SK-N-SH (cell line): ENCODE results near the gene STRIP2. TPM values are rescaled to one million over a fixed set of nuclear protein-coding genes. Genes with fewer than 3 reads are reported as not detected.

ENCODE experiments used
- CTCF ChIA-PET: fragments of 300-600, 350-600 bp; formaldehyde crosslinking; extraction: SDS; loops from one replicate; lab custom pipeline; 2021; lab: Yijun Ruan, JAX
- POLR2A ChIA-PET: fragments of 350-600 bp; sonication (Branson Sonifier 250); formaldehyde crosslinking; extraction: SDS; loops from one replicate; lab custom pipeline; 2020; ENCODE audit warnings: antibody characterized with exemption, inconsistent platforms; lab: Yijun Ruan, JAX
- DNase-seq: peaks from one replicate; pipeline ENCODE4 v3.0.0; 2012
- H2AFZ ChIP-seq: fragments of 200-600 bp; sonication (generic); 2 replicates; pipeline ENCODE4 v1.8.1; 2016; ENCODE audit warnings: antibody characterized with exemption, mild to moderate bottlenecking, low read depth
- H3F3A ChIP-seq: fragments of 200-600 bp; sonication (generic); replicated peaks from 2 replicates; pipeline ENCODE3; 2016; ENCODE audit warnings: antibody characterized with exemption, mild to moderate bottlenecking; ENCODE audit not compliant: insufficient read depth
- H3K27ac ChIP-seq, 2 experiments: fragments of 200-500 bp in 1 of 2; fragments of 200-600 bp in 1 of 2; sonication (Bioruptor generic) in 1 of 2; sonication (generic), shearing (Covaris generic) in 1 of 2; 2 replicates each; pipeline versions ENCODE4 v1.5.1 to v1.6.1; 2014 to 2016; ENCODE audit warnings: low read depth in 2 of 2, inconsistent platforms in 1 of 2, low read length in 1 of 2, mild to moderate bottlenecking in 1 of 2, mixed read lengths in 1 of 2
- H3K27me3 ChIP-seq: fragments of 200-600 bp; sonication (generic), shearing (Covaris generic); 2 replicates; pipeline ENCODE4 v1.6.1; 2016; ENCODE audit warnings: mixed run types; ENCODE audit not compliant: insufficient read depth
- H3K36me3 ChIP-seq, 2 experiments: fragments of 200-500 bp in 1 of 2; fragments of 200-600 bp in 1 of 2; sonication (Bioruptor generic) in 1 of 2; sonication (generic) in 1 of 2; replicated peaks in 1 of 2; 2 replicates each; pipeline versions ENCODE3 to v1.5.1; 2014 to 2016; ENCODE audit warnings: low read length in 1 of 2, mild to moderate bottlenecking in 1 of 2; ENCODE audit not compliant: insufficient read depth in 2 of 2, control insufficient read depth in 1 of 2
- H3K4me1 ChIP-seq, 2 experiments: fragments of 200-500 bp in 1 of 2; fragments of 200-600 bp in 1 of 2; sonication (Bioruptor generic) in 1 of 2; sonication (generic), shearing (Covaris generic) in 1 of 2; 2 replicates each; pipeline versions ENCODE4 v1.5.1 to v1.6.1; 2014 to 2016; ENCODE audit warnings: low read depth in 1 of 2, low read length in 1 of 2, mixed run types in 1 of 2; ENCODE audit not compliant: insufficient read depth in 2 of 2, control insufficient read depth in 1 of 2
- H3K4me2 ChIP-seq: fragments of 200-600 bp; sonication (generic), shearing (Covaris generic); 2 replicates; pipeline ENCODE4 v1.6.1; 2017; ENCODE audit warnings: mixed run types
- H3K4me3 ChIP-seq, 2 experiments: fragments of 200-500 bp in 1 of 2; fragments of 200-600 bp in 1 of 2; sonication (Bioruptor generic) in 1 of 2; sonication (generic), shearing (Covaris generic) in 1 of 2; 2 replicates each; pipeline versions ENCODE4 v1.5.1 to v1.8.1; 2014 to 2016; ENCODE audit warnings: low read depth in 2 of 2, inconsistent platforms in 1 of 2, low read length in 1 of 2, mild to moderate bottlenecking in 1 of 2, mixed read lengths in 1 of 2, moderate library complexity in 1 of 2
- H3K79me2 ChIP-seq: fragments of 200-600 bp; sonication (generic); 2 replicates; pipeline ENCODE4 v1.8.1; 2017; ENCODE audit warnings: mild to moderate bottlenecking; ENCODE audit not compliant: insufficient read depth
- H3K9ac ChIP-seq: fragments of 200-600 bp; sonication (generic); 2 replicates; pipeline ENCODE4 v1.6.1; 2017; ENCODE audit warnings: mixed run types
- H3K9me2 ChIP-seq: fragments of 200-600 bp; sonication (generic); 2 replicates; pipeline ENCODE4 v1.6.1; 2017; ENCODE audit warnings: mixed run types
- H3K9me3 ChIP-seq: fragments of 200-600 bp; sonication (generic); 2 replicates; pipeline ENCODE4 v1.6.1; 2017; ENCODE audit warnings: mixed run types, mild to moderate bottlenecking, moderate library complexity
- H4K20me1 ChIP-seq: fragments of 200-600 bp; sonication (generic); 2 replicates; pipeline ENCODE4 v1.6.1; 2017; ENCODE audit warnings: mild to moderate bottlenecking, mixed run types; ENCODE audit not compliant: insufficient read depth
- ELF1 ChIP-seq: IDR thresholded peaks from 2 replicates; pipeline ENCODE4 v1.4.0; 2012
- EZH2phosphoT487 ChIP-seq: fragments of 200-600 bp; sonication (generic); IDR thresholded peaks from 2 replicates; pipeline ENCODE4 v1.6.1; 2017; ENCODE audit warnings: low read depth, mixed run types, mild to moderate bottlenecking, antibody characterized with exemption, moderate library complexity, borderline replicate concordance
- FOXJ3 ChIP-seq: sonication (generic); formaldehyde crosslinking; IDR thresholded peaks from 2 replicates; pipeline ENCODE4 v1.5.1; 2020; ENCODE audit warnings: mild to moderate bottlenecking, missing genetic modification reagents
- FOXM1 ChIP-seq: IDR thresholded peaks from 2 replicates; pipeline ENCODE4 v1.4.0; 2012; ENCODE audit warnings: low read depth, mild to moderate bottlenecking
- GATA2 ChIP-seq: sonication (generic); formaldehyde crosslinking; IDR thresholded peaks from 2 replicates; pipeline ENCODE4 v1.5.0; 2020; ENCODE audit warnings: mild to moderate bottlenecking, missing genetic modification reagents
- MXI1 ChIP-seq: IDR thresholded peaks from 2 replicates; pipeline ENCODE4 v1.6.1; 2012; ENCODE audit warnings: mild to moderate bottlenecking, low read depth, low read length, improper control_type of control experiment
- NFIC ChIP-seq: IDR thresholded peaks from 2 replicates; pipeline ENCODE4 v1.4.0; 2012; ENCODE audit warnings: borderline replicate concordance
- NRF1 ChIP-seq: IDR thresholded peaks from 2 replicates; pipeline ENCODE4 v1.6.1; 2012; ENCODE audit warnings: low read depth, mild to moderate bottlenecking, low read length
- POLR2AphosphoS5 ChIP-seq: IDR thresholded peaks from 2 replicates; pipeline ENCODE4 v1.6.1; 2012; ENCODE audit warnings: low read depth, low read length
- RAD21 ChIP-seq: IDR thresholded peaks from 2 replicates; pipeline ENCODE4 v1.6.1; 2012; ENCODE audit warnings: mild to moderate bottlenecking, low read length
- SIN3A ChIP-seq: IDR thresholded peaks from 2 replicates; pipeline ENCODE4 v1.6.1; 2012; ENCODE audit warnings: low read depth, mild to moderate bottlenecking, low read length, moderate library complexity, borderline replicate concordance
- TAF1 ChIP-seq: IDR thresholded peaks from 2 replicates; pipeline ENCODE4 v1.6.1; 2012; ENCODE audit warnings: low read depth, mild to moderate bottlenecking, low read length, moderate library complexity, borderline replicate concordance
- TEAD4 ChIP-seq: IDR thresholded peaks from 2 replicates; pipeline ENCODE4 v1.4.0; 2012; ENCODE audit warnings: mild to moderate bottlenecking, borderline replicate concordance; ENCODE audit not compliant: insufficient read depth
- WGBS: methylation state at CpG from one replicate; pipeline ENCODE4 v1.1.6; 2017; ENCODE audit warnings: low lambda C conversion rate; 5-methylcytosine and 5-hydroxymethylcytosine counted together
- polyA plus RNA-seq, 3 experiments: library from polyadenylated mRNA; depleted of rRNA; stranded (reverse); fragments of >200 nt; gene quantifications; 2 replicates each; pipeline ENCODE4 v1.2.3, GENCODE V29; 2012
- TF ChIP-seq, protein P1 (sequence below): fragments of 150-350 bp; IDR thresholded peaks from 2 replicates; pipeline ENCODE4 v1.6.1; 2017; ENCODE audit warnings: antibody characterized with exemption, low read length, low read depth, borderline replicate concordance
- TF ChIP-seq, protein P2 (sequence below): fragments of 200-600 bp; sonication (generic); IDR thresholded peaks from 2 replicates; pipeline ENCODE4 v1.6.1; 2017; ENCODE audit warnings: antibody characterized with exemption, mild to moderate bottlenecking, moderate library complexity
- TF ChIP-seq, protein P3 (sequence below): IDR thresholded peaks from 2 replicates; pipeline ENCODE4 v1.6.1; 2012; ENCODE audit warnings: mild to moderate bottlenecking, low read depth, low read length, moderate library complexity
- TF ChIP-seq, protein P4 (sequence below): IDR thresholded peaks from 2 replicates; pipeline ENCODE4 v1.4.0; 2012; ENCODE audit warnings: low read depth, borderline replicate concordance

The STRIP2 gene
- polyA plus RNA-seq, 1 of the 3 experiments (the other 2 are of a cell fraction) = 4.9 TPM

DNA sequence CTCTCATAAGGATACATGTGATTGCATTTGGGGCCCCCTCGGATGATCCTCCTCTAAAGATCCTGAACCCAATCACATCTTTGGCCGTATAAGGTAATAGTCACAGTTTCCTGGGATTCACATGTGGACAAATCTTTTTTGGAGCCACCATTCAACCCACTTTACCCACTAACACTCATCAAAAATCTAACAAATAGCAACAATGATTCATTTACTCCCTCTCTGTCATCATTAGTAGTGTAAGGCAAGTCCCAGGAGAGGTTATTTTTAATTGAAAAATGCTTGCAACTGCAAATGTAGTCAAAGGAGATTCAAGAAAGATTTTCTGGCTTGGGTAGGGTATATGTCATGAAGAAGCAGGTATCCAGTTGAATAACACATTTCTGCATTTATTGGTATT lies 58.2 kb downstream of the STRIP2 start (continued):
- TF ChIP-seq, protein P1, sequence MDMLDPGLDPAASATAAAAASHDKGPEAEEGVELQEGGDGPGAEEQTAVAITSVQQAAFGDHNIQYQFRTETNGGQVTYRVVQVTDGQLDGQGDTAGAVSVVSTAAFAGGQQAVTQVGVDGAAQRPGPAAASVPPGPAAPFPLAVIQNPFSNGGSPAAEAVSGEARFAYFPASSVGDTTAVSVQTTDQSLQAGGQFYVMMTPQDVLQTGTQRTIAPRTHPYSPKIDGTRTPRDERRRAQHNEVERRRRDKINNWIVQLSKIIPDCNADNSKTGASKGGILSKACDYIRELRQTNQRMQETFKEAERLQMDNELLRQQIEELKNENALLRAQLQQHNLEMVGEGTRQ = no peak
- TF ChIP-seq FOXM1 (no peak), NRF1 (no peak), TAF1 (no peak)
- TF ChIP-seq, all 33 proteins: peak for 0

DNA sequence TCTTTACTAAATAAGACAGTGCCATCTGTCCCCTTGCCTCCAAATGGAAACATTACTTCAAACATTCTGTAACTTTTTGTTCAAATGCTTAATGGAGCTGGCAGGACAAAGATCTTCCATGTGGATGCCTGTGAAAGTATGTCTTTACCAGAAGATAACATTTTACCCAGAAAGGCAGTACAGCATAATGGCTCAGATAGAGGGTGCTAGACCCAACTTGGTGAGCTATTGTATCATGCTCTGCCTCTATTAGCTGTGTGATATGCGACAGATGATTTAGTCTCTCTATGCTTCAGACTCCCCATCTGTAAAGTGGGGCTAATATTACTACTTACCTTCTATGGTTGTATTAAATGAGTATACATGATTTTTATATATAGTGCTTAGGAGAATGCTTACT lies 59.3 kb downstream of the STRIP2 start:
- H3K4me3 ChIP-seq = no peak overlapping the region
- no peaks in the 10 kb centered on the region; a peak in 1 of 4 replicates for H3K4me1 ChIP-seq
- no peaks in the 10 kb centered on the region for H3K36me3 ChIP-seq
- CTCF ChIA-PET = interaction anchor here (0.7 to 1.6 kb wide), 6 partner anchors 8 to 151 kb away, joined by 3 to 4 read pairs (median 3); partner anchors contain the start of gene SMKR1
- H3F3A ChIP-seq = peaks cover 18% of the 10 kb centered on the region
- H3K4me2 ChIP-seq = no peak overlapping the region
- no peak overlapping the region for H2AFZ ChIP-seq
- TF ChIP-seq POLR2AphosphoS5 (no peak), ELF1 (no peak)
- TF ChIP-seq, protein P2, sequence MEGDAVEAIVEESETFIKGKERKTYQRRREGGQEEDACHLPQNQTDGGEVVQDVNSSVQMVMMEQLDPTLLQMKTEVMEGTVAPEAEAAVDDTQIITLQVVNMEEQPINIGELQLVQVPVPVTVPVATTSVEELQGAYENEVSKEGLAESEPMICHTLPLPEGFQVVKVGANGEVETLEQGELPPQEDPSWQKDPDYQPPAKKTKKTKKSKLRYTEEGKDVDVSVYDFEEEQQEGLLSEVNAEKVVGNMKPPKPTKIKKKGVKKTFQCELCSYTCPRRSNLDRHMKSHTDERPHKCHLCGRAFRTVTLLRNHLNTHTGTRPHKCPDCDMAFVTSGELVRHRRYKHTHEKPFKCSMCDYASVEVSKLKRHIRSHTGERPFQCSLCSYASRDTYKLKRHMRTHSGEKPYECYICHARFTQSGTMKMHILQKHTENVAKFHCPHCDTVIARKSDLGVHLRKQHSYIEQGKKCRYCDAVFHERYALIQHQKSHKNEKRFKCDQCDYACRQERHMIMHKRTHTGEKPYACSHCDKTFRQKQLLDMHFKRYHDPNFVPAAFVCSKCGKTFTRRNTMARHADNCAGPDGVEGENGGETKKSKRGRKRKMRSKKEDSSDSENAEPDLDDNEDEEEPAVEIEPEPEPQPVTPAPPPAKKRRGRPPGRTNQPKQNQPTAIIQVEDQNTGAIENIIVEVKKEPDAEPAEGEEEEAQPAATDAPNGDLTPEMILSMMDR = peak; percentile 35
- POLR2A ChIA-PET = no interaction called here
- H3K79me2 ChIP-seq = no peaks in the 10 kb centered on the region
- H3K27me3 ChIP-seq = no peaks in the 10 kb centered on the region
- H3K9me3 ChIP-seq = no peaks in the 10 kb centered on the region
- no peaks in the 10 kb centered on the region for H3K9me2 ChIP-seq
- no peaks in the 10 kb centered on the region for H4K20me1 ChIP-seq
- H3K9ac ChIP-seq = no peak overlapping the region
- peak overlapping the region in 1 of 2 experiments; percentile 31; a peak in 2 of 4 replicates for H3K27ac ChIP-seq
- no peak for DNase-seq
- WGBS = 95% methylated on average over 1 of the region's 1 CpG

DNA sequence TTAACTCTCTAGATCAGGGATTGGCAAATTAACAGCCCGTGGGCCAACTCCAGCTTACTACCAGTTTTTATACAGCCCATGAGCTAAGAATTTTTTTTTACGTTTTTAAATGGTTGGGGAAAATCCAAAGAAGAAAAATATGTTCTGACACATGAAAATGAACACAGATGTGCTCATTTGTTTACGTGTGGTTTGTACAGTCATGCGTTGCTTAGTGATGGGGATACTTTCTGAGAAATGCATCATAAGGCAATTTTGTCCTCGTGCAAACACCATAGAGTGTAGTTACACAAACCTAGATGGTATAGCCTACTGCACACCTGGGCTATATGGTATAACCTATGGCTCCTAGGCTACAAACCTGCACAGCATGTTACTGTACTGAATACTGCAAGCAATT lies 59.8 kb downstream of the STRIP2 start:
- no peaks in the 10 kb centered on the region for H3K9me3 ChIP-seq
- no peaks in the 10 kb centered on the region for H3K36me3 ChIP-seq
- ChIA-PET POLR2A (no interaction called here), CTCF (interaction anchor here (0.7 to 1.6 kb wide), 8 partner anchors 8 to 151 kb away, joined by 3 to 4 read pairs (median 3); partner anchors contain the start of gene SMKR1)
- H3K4me1 ChIP-seq = no peaks in the 10 kb centered on the region; a peak in 1 of 4 replicates
- no peak overlapping the region for H2AFZ ChIP-seq
- no peaks in the 10 kb centered on the region for H3K9me2 ChIP-seq
- H3K27ac ChIP-seq = peak overlapping the region in 1 of 2 experiments; percentile 31; a peak in 2 of 4 replicates
- no peak overlapping the region for H3K9ac ChIP-seq
- WGBS = 72% methylated on average over 5 of the region's 5 CpGs
- no peaks in the 10 kb centered on the region for H3K79me2 ChIP-seq
- H3K4me2 ChIP-seq = no peak overlapping the region
- no peak overlapping the region for H3K4me3 ChIP-seq
- no peak for DNase-seq
- H3F3A ChIP-seq = peaks cover 18% of the 10 kb centered on the region
- no peaks in the 10 kb centered on the region for H3K27me3 ChIP-seq
- no peaks in the 10 kb centered on the region for H4K20me1 ChIP-seq
- TF ChIP-seq SIN3A (no peak), GATA2 (no peak), NRF1 (no peak), RAD21 (no peak), TEAD4 (no peak), FOXJ3 (CRISPR knock-in tag) (no peak), EZH2phosphoT487 (no peak), MXI1 (no peak), NFIC (no peak)
- TF ChIP-seq, protein P3, sequence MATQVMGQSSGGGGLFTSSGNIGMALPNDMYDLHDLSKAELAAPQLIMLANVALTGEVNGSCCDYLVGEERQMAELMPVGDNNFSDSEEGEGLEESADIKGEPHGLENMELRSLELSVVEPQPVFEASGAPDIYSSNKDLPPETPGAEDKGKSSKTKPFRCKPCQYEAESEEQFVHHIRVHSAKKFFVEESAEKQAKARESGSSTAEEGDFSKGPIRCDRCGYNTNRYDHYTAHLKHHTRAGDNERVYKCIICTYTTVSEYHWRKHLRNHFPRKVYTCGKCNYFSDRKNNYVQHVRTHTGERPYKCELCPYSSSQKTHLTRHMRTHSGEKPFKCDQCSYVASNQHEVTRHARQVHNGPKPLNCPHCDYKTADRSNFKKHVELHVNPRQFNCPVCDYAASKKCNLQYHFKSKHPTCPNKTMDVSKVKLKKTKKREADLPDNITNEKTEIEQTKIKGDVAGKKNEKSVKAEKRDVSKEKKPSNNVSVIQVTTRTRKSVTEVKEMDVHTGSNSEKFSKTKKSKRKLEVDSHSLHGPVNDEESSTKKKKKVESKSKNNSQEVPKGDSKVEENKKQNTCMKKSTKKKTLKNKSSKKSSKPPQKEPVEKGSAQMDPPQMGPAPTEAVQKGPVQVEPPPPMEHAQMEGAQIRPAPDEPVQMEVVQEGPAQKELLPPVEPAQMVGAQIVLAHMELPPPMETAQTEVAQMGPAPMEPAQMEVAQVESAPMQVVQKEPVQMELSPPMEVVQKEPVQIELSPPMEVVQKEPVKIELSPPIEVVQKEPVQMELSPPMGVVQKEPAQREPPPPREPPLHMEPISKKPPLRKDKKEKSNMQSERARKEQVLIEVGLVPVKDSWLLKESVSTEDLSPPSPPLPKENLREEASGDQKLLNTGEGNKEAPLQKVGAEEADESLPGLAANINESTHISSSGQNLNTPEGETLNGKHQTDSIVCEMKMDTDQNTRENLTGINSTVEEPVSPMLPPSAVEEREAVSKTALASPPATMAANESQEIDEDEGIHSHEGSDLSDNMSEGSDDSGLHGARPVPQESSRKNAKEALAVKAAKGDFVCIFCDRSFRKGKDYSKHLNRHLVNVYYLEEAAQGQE = no peak
- TF ChIP-seq, protein P4, sequence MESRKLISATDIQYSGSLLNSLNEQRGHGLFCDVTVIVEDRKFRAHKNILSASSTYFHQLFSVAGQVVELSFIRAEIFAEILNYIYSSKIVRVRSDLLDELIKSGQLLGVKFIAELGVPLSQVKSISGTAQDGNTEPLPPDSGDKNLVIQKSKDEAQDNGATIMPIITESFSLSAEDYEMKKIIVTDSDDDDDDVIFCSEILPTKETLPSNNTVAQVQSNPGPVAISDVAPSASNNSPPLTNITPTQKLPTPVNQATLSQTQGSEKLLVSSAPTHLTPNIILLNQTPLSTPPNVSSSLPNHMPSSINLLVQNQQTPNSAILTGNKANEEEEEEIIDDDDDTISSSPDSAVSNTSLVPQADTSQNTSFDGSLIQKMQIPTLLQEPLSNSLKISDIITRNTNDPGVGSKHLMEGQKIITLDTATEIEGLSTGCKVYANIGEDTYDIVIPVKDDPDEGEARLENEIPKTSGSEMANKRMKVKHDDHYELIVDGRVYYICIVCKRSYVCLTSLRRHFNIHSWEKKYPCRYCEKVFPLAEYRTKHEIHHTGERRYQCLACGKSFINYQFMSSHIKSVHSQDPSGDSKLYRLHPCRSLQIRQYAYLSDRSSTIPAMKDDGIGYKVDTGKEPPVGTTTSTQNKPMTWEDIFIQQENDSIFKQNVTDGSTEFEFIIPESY = no peak
